Activated CD8-positive, alpha-beta memory T cell treated with anti-CD3 and anti-CD28 coated beads, Interleukin-2, amount 50 U/mL, for 1 hour (primary cell): ENCODE measurements around the gene CNN2.

Source experiments
- DNase-seq: peaks from one replicate; pipeline ENCODE4 v3.0.0-alpha.2; 2020; ENCODE audit errors: extremely low read depth

Gene CNN2

GRCh38 chr19:1049106-1049505, 22.7 kb downstream of the CNN2 start:
- DNase-seq: no peak

- DNase-seq: no peak
These were observed 23.4 kb downstream of the CNN2 start for GRCh38 chr19:1049800-1050199.

- no peak for DNase-seq
These were observed 24.8 kb downstream of the CNN2 start for GRCh38 chr19:1050989-1051788.

DNA sequence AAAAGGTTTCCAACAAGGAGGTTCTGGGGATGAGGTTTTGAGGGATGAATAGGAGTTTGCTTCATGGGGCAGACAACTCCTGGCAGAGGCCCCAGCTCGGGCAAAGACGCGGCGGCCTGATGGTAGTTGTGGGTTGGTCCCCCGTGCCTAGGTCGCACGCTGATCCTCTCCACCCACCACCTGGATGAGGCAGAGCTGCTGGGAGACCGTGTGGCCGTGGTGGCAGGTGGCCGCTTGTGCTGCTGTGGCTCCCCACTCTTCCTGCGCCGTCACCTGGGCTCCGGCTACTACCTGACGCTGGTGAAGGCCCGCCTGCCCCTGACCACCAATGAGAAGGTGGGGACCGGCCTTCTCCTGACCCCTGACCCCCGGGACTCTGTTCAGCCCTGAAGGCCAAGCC, 25.4 kb downstream of the CNN2 start:
- DNase-seq: no peak

- DNase-seq: no peak
These were observed 26.1 kb downstream of the CNN2 start for GRCh38 chr19:1052349-1052975.

DNA sequence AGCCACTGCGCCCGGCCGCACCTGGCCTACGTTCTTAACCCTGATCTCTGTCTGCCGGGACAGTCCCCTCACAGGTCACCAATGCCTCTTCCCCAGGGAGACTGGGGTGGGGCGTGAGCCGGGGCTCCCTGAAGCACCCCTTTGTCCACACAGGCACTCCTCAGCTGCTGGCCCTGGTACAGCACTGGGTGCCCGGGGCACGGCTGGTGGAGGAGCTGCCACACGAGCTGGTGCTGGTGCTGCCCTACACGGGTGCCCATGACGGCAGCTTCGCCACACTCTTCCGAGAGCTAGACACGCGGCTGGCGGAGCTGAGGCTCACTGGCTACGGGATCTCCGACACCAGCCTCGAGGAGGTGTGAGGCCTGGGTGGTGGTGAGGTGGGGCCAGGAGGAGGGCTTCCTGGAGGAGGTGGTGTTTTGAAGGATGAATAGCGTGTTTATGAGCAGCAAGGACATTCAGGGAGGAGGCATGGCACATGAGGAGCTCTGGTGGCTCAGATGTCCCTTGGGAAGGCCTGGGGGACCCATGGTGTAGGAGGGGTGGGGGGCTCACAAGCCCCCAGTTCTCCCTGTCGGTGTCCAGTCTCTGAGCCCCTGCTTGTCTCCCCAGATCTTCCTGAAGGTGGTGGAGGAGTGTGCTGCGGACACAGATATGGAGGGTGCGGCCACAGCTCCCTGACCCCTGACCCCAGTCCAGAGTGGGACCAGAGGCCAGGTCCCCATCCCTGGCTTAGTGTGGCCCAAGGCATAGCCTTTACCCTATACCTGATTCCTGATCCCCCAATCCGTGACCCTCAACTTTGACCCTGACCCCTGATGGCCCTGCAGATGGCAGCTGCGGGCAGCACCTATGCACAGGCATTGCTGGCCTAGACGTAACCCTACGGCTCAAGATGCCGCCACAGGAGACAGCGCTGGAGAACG, 27.0 kb downstream of the CNN2 start:
- no peak for DNase-seq

DNA sequence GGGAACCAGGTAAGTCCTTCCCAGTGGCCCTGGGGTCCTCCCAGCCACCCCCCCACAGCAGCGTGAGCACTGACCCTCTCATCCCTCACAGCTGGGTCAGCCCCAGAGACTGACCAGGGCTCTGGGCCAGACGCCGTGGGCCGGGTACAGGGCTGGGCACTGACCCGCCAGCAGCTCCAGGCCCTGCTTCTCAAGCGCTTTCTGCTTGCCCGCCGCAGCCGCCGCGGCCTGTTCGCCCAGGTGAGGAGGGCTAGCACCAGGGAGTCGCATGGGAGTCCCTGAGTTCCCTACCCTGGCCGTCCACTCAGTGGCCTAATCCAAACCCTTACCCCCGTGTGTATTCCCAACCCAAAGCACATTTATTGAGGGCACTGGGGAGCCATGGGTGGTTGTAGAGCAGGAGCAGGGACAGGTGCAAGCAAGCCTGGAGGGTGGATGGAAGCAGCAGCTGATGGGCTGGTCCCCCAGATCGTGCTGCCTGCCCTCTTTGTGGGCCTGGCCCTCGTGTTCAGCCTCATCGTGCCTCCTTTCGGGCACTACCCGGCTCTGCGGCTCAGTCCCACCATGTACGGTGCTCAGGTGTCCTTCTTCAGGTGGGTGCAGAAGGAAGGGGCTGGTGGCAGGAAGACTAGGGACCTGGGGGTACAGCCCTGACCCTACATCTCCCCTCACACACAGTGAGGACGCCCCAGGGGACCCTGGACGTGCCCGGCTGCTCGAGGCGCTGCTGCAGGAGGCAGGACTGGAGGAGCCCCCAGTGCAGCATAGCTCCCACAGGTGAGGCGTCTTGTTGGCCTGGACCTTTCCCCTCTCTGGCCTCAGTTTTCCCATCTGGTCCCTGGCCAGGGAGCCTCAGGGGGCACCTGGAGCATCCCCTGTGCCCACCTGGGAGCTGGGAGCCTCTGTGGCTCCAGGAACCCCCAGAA, 28.0 kb downstream of the CNN2 start:
- DNase-seq: no peak

DNA sequence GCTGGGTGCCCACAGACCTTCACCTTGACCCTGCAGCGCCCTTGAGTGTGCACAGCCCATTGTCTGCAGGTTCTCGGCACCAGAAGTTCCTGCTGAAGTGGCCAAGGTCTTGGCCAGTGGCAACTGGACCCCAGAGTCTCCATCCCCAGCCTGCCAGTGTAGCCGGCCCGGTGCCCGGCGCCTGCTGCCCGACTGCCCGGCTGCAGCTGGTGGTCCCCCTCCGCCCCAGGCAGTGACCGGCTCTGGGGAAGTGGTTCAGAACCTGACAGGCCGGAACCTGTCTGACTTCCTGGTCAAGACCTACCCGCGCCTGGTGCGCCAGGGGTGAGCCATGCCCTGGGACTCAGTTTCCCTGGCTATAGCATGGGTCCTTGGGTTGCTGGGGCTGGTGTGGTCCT, 28.6 kb downstream of the CNN2 start:
- DNase-seq: no peak

DNA sequence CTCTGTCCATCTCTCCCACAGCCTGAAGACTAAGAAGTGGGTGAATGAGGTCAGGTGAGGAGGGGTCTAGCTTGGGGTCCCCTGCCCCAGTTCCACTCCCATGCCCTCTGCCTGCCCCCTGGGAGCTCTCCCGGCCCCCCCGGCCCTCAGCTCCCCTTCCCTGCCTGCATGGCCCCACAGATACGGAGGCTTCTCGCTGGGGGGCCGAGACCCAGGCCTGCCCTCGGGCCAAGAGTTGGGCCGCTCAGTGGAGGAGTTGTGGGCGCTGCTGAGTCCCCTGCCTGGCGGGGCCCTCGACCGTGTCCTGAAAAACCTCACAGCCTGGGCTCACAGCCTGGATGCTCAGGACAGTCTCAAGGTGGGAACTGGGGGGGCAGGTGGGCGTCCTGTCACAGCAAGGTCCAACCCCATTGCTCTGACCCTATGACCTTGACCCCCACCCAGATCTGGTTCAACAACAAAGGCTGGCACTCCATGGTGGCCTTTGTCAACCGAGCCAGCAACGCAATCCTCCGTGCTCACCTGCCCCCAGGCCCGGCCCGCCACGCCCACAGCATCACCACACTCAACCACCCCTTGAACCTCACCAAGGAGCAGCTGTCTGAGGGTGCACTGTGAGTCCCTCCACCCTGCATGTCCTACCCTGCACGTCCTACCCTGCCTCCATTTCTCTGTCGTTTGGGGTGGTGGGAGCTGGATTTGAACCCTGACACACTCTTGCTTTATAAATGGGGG, 29.6 kb downstream of the CNN2 start:
- no peak for DNase-seq

GRCh38 chr19:1057176-1057855, 30.9 kb downstream of the CNN2 start:
- DNase-seq: no peak

DNA sequence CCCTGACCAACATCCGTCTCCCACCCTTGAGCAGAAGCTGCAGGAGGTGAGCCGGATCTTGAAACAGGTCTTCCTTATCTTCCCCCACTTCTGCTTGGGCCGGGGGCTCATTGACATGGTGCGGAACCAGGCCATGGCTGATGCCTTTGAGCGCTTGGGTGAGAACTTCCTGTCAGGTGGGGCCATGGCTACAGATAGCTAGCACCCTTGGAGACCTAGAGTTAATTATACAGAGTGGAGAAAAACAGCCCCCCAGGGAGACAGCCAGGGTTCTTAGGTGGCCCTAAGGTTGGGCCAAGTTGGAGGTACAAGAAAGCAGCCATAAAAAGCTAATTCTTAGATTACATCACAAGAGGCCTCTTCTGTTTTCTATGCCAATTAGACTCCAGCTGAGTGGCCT, 31.7 kb downstream of the CNN2 start:
- DNase-seq: no peak

- no peak for DNase-seq
These were observed 34.3 kb downstream of the CNN2 start for GRCh38 chr19:1060689-1061088.

- DNase-seq: no peak
These were observed 35.6 kb downstream of the CNN2 start for GRCh38 chr19:1061987-1062386.

GRCh38 chr19:1062387-1063029, 36.1 kb downstream of the CNN2 start:
- DNase-seq: no peak

DNA sequence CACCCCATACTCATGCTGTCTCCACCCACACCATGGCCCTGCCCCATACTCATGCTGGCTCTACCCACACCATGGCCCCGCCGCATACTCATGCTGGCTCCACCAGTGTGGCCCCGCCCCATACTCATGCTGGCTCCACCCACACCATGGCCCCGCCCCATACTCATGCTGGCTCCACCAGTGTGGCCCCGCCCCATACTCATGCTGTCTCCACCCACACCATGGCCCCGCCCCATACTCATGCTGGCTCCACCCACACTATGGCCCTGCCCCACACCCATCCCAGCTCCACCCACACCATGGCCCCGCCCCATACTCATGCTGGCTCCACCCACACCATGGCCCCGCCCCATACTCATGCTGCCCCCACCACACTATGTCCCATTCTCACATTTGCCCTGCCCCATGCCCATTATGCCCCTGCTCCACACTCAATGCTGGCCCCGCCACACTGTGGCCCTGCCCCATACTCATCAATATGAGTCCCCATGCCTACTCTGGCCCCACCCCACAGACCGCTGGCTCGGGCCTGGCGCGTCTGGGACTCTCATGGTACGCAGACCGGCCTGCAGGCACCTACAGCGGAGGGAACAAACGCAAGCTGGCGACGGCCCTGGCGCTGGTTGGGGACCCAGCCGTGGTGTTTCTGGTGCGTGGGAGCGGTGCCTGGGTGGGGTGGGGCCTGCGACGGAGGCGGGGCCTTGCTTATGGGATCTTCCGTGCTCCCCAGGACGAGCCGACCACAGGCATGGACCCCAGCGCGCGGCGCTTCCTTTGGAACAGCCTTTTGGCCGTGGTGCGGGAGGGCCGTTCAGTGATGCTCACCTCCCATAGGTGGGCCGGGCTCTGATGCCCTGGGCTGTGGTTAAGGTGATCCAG, 36.9 kb downstream of the CNN2 start:
- DNase-seq: no peak

DNA sequence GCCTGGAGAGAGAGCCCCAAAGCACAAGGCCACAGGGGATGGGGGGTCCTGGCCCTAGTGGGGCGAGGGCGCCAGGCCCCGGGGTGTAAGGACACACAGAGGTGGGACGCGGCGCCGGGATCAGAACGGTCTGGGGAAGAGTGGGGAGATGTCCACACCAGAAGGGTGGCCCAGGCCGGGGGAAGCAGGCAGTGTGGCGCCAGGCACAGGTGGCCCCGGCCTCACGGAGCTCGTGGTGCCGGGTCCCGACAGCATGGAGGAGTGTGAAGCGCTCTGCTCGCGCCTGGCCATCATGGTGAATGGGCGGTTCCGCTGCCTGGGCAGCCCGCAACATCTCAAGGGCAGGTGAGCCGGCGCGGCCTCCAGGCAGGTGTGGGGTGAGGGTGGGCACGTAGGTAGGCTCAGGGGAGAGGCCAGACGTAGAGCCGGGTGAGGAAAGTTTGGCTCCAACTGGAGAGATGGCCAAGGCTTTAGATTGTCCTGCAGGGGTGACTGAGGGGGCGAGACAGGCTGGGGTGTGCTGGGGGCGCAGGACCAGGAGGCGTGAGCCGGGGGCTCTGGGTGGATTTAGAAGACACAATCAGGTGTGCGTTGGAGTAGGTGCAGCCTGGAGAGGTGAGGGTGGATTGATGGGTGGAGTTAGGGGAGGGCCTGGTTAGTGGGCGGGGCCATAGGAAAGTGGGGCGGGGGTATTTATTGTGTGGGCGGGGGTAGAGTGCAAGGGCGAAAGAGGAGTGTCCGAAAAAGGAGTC, 37.7 kb downstream of the CNN2 start:
- DNase-seq: no peak

DNA sequence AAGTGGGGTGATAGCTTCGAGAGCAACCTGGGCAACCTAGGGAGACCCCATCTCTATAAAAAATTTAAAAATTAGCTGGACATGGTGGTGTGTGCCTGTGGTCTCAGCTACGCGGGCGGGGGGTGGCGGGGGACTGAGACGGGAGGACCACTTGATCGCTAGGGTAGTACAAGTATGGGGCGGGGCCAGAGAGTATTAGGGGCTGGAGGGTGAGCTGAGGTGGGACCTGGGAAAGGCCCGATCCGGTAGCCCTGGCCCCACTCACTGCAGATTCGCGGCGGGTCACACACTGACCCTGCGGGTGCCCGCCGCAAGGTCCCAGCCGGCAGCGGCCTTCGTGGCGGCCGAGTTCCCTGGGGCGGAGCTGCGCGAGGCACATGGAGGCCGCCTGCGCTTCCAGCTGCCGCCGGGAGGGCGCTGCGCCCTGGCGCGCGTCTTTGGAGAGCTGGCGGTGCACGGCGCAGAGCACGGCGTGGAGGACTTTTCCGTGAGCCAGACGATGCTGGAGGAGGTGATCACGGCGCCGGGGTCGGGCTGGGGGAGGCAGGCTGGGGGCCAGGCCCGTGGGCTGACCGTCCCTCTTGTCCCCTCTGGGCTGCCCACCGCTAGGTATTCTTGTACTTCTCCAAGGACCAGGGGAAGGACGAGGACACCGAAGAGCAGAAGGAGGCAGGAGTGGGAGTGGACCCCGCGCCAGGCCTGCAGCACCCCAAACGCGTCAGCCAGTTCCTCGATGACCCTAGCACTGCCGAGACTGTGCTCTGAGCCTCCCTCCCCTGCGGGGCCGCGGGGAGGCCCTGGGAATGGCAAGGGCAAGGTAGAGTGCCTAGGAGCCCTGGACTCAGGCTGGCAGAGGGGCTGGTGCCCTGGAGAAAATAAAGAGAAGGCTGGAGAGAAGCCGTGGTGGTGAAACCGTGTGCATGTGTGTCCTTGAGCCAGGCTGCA, 38.5 kb downstream of the CNN2 start:
- no peak for DNase-seq
